HepG2 (cell line): ENCODE data around the gene SEM1. TPM values are rescaled to one million over a fixed set of nuclear protein-coding genes. Genes with fewer than 3 reads are reported as not detected.

ENCODE experiments used
- ATAC-seq: fragments of 200-7000 bp; cut with Tn5 transposase; 3 replicates; pipeline ENCODE4 v1.9.1; 2020; ENCODE audit warnings: mild to moderate bottlenecking, moderate library complexity
- BruUV-seq: library from RNA; stranded (reverse); fragments of 400-500 nt; replicated peaks from 2 replicates; lab custom pipeline; 2021; lab: Mats Ljungman, UMichigan
- CTCF ChIA-PET: fragments of 300-600 bp; formaldehyde crosslinking; extraction: SDS; loops from one replicate; lab custom pipeline; 2021; ENCODE audit warnings: low total read pairs, inconsistent platforms, low intra/inter-chr PET ratio; lab: Yijun Ruan, JAX
- POLR2A ChIA-PET: fragments of 350-600 bp; sonication (Branson Sonifier 250); formaldehyde crosslinking; loops from one replicate; lab custom pipeline; 2020; ENCODE audit warnings: antibody characterized with exemption, inconsistent platforms; lab: Yijun Ruan, JAX
- DNase-seq: peaks from one replicate; pipeline ENCODE4 v3.0.0-alpha.2; 2015; ENCODE audit warnings: low spot score
- FAIRE-seq: peaks from 3 replicates; lab custom pipeline; 2011; peaks lifted over from hg19 to GRCh38; lab: Jason Lieb, UNC
- H2AFZ ChIP-seq: one replicate; pipeline ENCODE4 v1.6.1; 2011; ENCODE audit warnings: low read length, inconsistent platforms
- H3K27ac ChIP-seq: fragments of 300-600 bp; 3 replicates; pipeline ENCODE4 v1.8.0; 2011; ENCODE audit warnings: mixed run types, mild to moderate bottlenecking, mixed read lengths, low read length, inconsistent platforms; ENCODE audit not compliant: insufficient read depth; ENCODE audit errors: extremely low read length
- H3K27me3 ChIP-seq, 2 experiments: fragments of 200-600 bp in 1 of 2; 2 replicates in 1 of 2; 3 replicates in 1 of 2; pipeline versions ENCODE4 v1.6.0 to v1.8.0; 2011; ENCODE audit warnings: low read length in 2 of 2, mild to moderate bottlenecking in 2 of 2, moderate library complexity in 2 of 2, inconsistent platforms in 1 of 2; ENCODE audit not compliant: insufficient read depth in 2 of 2, control insufficient read depth in 1 of 2
- H3K36me3 ChIP-seq, 2 experiments: fragments of 200-600 bp in 1 of 2; replicated peaks in 1 of 2; 2 replicates in 1 of 2; 3 replicates in 1 of 2; pipeline versions ENCODE4 v1.5.1 to v1.8.0; 2011; ENCODE audit warnings: low read length in 2 of 2, inconsistent platforms in 1 of 2; ENCODE audit not compliant: insufficient read depth in 2 of 2, control insufficient read depth in 1 of 2
- H3K4me1 ChIP-seq: 2 replicates; pipeline ENCODE4 v1.5.1; 2012; ENCODE audit warnings: low read length, inconsistent platforms; ENCODE audit not compliant: insufficient read depth
- H3K4me2 ChIP-seq: 2 replicates; pipeline ENCODE4 v1.6.0; 2011; ENCODE audit warnings: low read depth, low read length, inconsistent platforms
- H3K4me3 ChIP-seq, 3 experiments: fragments of 200-600 bp in 1 of 3; sonication (generic), shearing (Covaris generic) in 1 of 3; replicated peaks in 1 of 3; 2 replicates each; pipeline ENCODE4 v1.5.1; 2011 to 2016; ENCODE audit warnings: low read length in 3 of 3, inconsistent platforms in 2 of 3, low read depth in 2 of 3, mild to moderate bottlenecking in 2 of 3, control low read depth in 1 of 3, mixed read lengths in 1 of 3; ENCODE audit not compliant: insufficient read depth in 1 of 3
- H3K79me2 ChIP-seq: one replicate; pipeline ENCODE4 v1.6.1; 2011; ENCODE audit warnings: low read length, inconsistent platforms; ENCODE audit not compliant: insufficient read depth
- H3K9ac ChIP-seq: 2 replicates; pipeline ENCODE4 v1.6.0; 2011; ENCODE audit warnings: mild to moderate bottlenecking, low read depth, low read length, inconsistent platforms; ENCODE audit not compliant: insufficient read depth
- H3K9me3 ChIP-seq: 2 replicates; pipeline ENCODE4 v1.5.1; 2012; ENCODE audit warnings: mild to moderate bottlenecking, low read length
- H4K20me1 ChIP-seq: 2 replicates; pipeline ENCODE4 v1.6.0; 2011; ENCODE audit warnings: inconsistent platforms, mild to moderate bottlenecking, low read length, moderate library complexity; ENCODE audit not compliant: insufficient read depth
- BATF2 ChIP-seq: sonication (generic); formaldehyde crosslinking; IDR thresholded peaks from 2 replicates; pipeline ENCODE4 v1.8.0; 2022; ENCODE audit warnings: mild to moderate bottlenecking, missing genetic modification reagents, moderate library complexity
- CREB3 ChIP-seq: sonication (generic); formaldehyde crosslinking; IDR thresholded peaks from 2 replicates; pipeline ENCODE4 v1.5.0; 2020; ENCODE audit warnings: missing genetic modification reagents
- FIP1L1 ChIP-seq: fragments of 200-400 bp; formaldehyde crosslinking; IDR thresholded peaks from 2 replicates; pipeline ENCODE4 v1.6.1; 2018; ENCODE audit warnings: low read depth, mild to moderate bottlenecking, low read length, moderate library complexity, borderline replicate concordance; ENCODE audit not compliant: insufficient read depth
- KLF11 ChIP-seq: IDR thresholded peaks from 2 replicates; pipeline ENCODE4 v1.6.1; 2016; ENCODE audit warnings: missing compliant biosample characterization
- TMF1 ChIP-seq: sonication (generic); formaldehyde crosslinking; IDR thresholded peaks from 2 replicates; pipeline ENCODE4 v1.8.1; 2022; ENCODE audit warnings: low read depth, missing genetic modification reagents
- YEATS2 ChIP-seq: sonication (generic); formaldehyde crosslinking; IDR thresholded peaks from 2 replicates; pipeline ENCODE4 v1.4.0; 2020; ENCODE audit warnings: missing genetic modification reagents, borderline replicate concordance
- ZNF12 ChIP-seq: sonication (generic); formaldehyde crosslinking; IDR thresholded peaks from 2 replicates; pipeline ENCODE4 v1.5.0; 2020; ENCODE audit warnings: missing genetic modification reagents
- ZNF142 ChIP-seq: sonication (generic); formaldehyde crosslinking; IDR thresholded peaks from 2 replicates; pipeline ENCODE4 v1.4.0; 2020; ENCODE audit warnings: missing genetic modification reagents
- ZNF75D ChIP-seq: sonication (generic); formaldehyde crosslinking; IDR thresholded peaks from 2 replicates; pipeline ENCODE4 v1.8.1; 2023; ENCODE audit warnings: missing genetic modification reagents, mild to moderate bottlenecking, borderline replicate concordance
- WGBS: methylation state at CpG from one replicate; pipeline ENCODE4 v1.1.6; 2017; ENCODE audit warnings: low lambda C conversion rate; 5-methylcytosine and 5-hydroxymethylcytosine counted together
- in situ Hi-C: cut with HindIII; loops from 2 replicates; pipeline ENCODE4 v1.10.0; 2017; ENCODE audit warnings: low pct_unique_long_range_greater_than_20kb; ENCODE audit not compliant: extremely low pct_ligation_motif_present
- intact Hi-C: fragments of 100-400 bp; cut with micrococcal nuclease; formaldehyde crosslinking; loops from one replicate; pipeline ENCODE4 v1.10.0; 2022; ENCODE audit not compliant: unreplicated experiment
- polyA plus RNA-seq, 8 experiments: library from polyadenylated mRNA; depleted of rRNA in 3 of 8; stranded (reverse) in 7 of 8; unstranded in 1 of 8; fragments of >200 nt; fragmentation: Illumina TruSeq in 4 of 8; extraction: Trizol in 4 of 8; gene quantifications; 2 replicates each; pipeline versions ENCODE4 v1.2.1 to v1.2.3, GENCODE V29; 2011 to 2016; ENCODE audit warnings: low read depth in 4 of 8, missing spikeins in 1 of 8, mixed read lengths in 1 of 8; ENCODE audit not compliant: insufficient read depth in 1 of 8
- total RNA-seq, 5 experiments: library from RNA; depleted of rRNA; stranded (reverse); fragments of >200 nt; fragmentation: Illumina TruSeq; extraction: Trizol; gene quantifications; 2 replicates each; pipeline ENCODE4 v1.2.3, GENCODE V29; 2016; ENCODE audit warnings: low read depth in 1 of 5

Gene SEM1
- total and polyA plus RNA-seq, 2 of the 13 experiments (the other 11 are each of a cell fraction or from before 2014, with no cell fraction given): 40.7 to 174 TPM

GRCh38 chr7:96654630-96655188, 54.9 kb downstream of the SEM1 start:
- Histone ChIP-seq H3K4me3 (no peak overlapping the region), H3K9ac (no peak overlapping the region), H3K9me3 (no peaks in the 10 kb centered on the region), H3K27me3 (no peaks in the 10 kb centered on the region), H3K36me3 (no peaks in the 10 kb centered on the region), H3K4me2 (no peak overlapping the region), H3K27ac (no peak overlapping the region), H3K4me1 (peaks cover 10% of the 10 kb centered on the region), H4K20me1 (no peaks in the 10 kb centered on the region), H2AFZ (no peak overlapping the region), H3K79me2 (no peaks in the 10 kb centered on the region)
- TF ChIP-seq FIP1L1 (no peak), ZNF142 (no peak), ZNF75D (no peak), KLF11 (CRISPR knock-in tag) (no peak), CREB3 (no peak), YEATS2 (CRISPR knock-in tag) (no peak), ZNF12 (no peak), TMF1 (CRISPR knock-in tag) (no peak), BATF2 (CRISPR knock-in tag) (no peak)
- ChIA-PET CTCF (no interaction called here), POLR2A (no interaction called here)
- 87% methylated on average over 4 of the region's 4 CpGs for WGBS
- DNase-seq: no peak
- BruUV-seq: no TSS peak
- no peak for ATAC-seq
- intact Hi-C loops: no loop called here
- no peak for FAIRE-seq
- in situ Hi-C loops: no loop called here
